HG03520 (cell line): Measurements from ENCODE around the gene LRPAP1.
"Not testable (repeated sequence)": the region's sequence is repeated elsewhere in the genome, so short reads cannot be mapped to it uniquely, and the experiment has no call there.

ENCODE experiments used
- ATAC-seq: cut with Tn5 transposase; IDR thresholded peaks from one replicate; pipeline ENCODE4 v1.9.1; 2021; ENCODE audit warnings: mild to moderate bottlenecking, moderate library complexity; ENCODE audit not compliant: unreplicated experiment

LRPAP1 gene

GRCh38 chr4:3520796-3521600, 11.2 kb downstream of the LRPAP1 start:
- ATAC-seq, result no peak

- no peak for ATAC-seq
Measured at GRCh38 chr4:3520276-3520675, 11.9 kb downstream of the LRPAP1 start.

- ATAC-seq, result no peak
Measured at GRCh38 chr4:3519468-3520264, 12.6 kb downstream of the LRPAP1 start.

- ATAC-seq, result no peak
Measured at GRCh38 chr4:3518941-3519340, 13.3 kb downstream of the LRPAP1 start.

- ATAC-seq, result no peak
Measured at GRCh38 chr4:3518511-3518880, 13.7 kb downstream of the LRPAP1 start.

GRCh38 chr4:3517731-3518510, 14.3 kb downstream of the LRPAP1 start:
- ATAC-seq, result no peak

GRCh38 chr4:3516836-3517730, 15.1 kb downstream of the LRPAP1 start:
- no peak for ATAC-seq

GRCh38 chr4:3516061-3516835, 16.0 kb downstream of the LRPAP1 start:
- ATAC-seq, result no peak

GRCh38 chr4:3515646-3516045, 16.6 kb downstream of the LRPAP1 start:
- no peak for ATAC-seq

- ATAC-seq, result no peak
Measured at GRCh38 chr4:3514806-3515501, 17.3 kb downstream of the LRPAP1 start.

GRCh38 chr4:3514221-3514780, 17.9 kb downstream of the LRPAP1 start:
- no peak for ATAC-seq

- no peak for ATAC-seq
Measured at GRCh38 chr4:3513807-3514206, 18.4 kb downstream of the LRPAP1 start.

GRCh38 chr4:3512719-3513118, 19.5 kb downstream of the LRPAP1 start:
- no peak for ATAC-seq

GRCh38 chr4:3512279-3512678, 19.9 kb downstream of the LRPAP1 start:
- ATAC-seq, result no peak

GRCh38 chr4:3511601-3512000, 20.6 kb downstream of the LRPAP1 start:
- ATAC-seq, result not testable (repeated sequence)

GRCh38 chr4:3511187-3511586, 21.0 kb downstream of the LRPAP1 start:
- ATAC-seq, result no peak

GRCh38 chr4:3510481-3510880, 21.7 kb downstream of the LRPAP1 start:
- no peak for ATAC-seq

- no peak for ATAC-seq
Measured at GRCh38 chr4:3508542-3508941, 23.7 kb downstream of the LRPAP1 start.

GRCh38 chr4:3505231-3505630, 27.0 kb downstream of the LRPAP1 start:
- no peak for ATAC-seq
